PC-9 (cell line): ENCODE data around the gene PTPN1.

Source experiments
- EZH2 ChIP-seq: fragments of 200-600 bp; sonication (generic); IDR thresholded peaks from 2 replicates; pipeline ENCODE4 v1.8.0; 2017; ENCODE audit warnings: antibody characterized with exemption, low read depth
- TF ChIP-seq, protein P1 (sequence below): fragments of 200-600 bp; sonication (generic); conservative IDR thresholded peaks from 2 replicates; pipeline ENCODE4 v1.6.1; 2017; ENCODE audit warnings: mixed run types, antibody characterized with exemption, mild to moderate bottlenecking, moderate library complexity

DNA sequence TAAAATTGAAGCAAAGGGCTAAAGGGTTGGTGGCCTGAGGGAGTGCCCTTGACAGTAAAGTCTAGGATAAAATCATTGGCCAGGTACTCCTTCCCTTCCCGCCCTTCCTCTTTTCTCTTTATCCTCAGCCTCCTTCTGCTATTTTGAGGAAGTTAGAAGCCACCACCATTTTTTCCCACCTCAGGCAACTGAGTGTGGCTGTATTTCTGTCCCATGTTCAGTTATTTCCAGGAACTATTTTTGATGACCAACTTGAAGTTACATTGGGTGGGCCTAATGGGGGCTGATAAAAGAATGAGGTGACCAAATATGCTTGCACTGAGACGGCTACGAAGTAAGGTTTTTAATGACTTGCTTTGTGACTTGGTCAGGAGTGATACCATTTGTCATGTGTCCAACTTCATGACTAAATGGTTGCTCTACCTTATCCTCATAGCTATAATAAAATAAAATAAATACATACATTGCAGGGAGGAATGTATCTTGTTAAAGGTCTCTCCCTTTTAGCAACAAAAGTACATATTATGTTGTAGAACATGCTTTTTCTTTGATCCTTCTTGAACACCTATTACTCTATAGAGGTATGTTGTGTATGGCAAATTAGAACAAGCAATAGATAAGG lies 12.0 kb downstream of the PTPN1 start:
- TF ChIP-seq, protein P1, sequence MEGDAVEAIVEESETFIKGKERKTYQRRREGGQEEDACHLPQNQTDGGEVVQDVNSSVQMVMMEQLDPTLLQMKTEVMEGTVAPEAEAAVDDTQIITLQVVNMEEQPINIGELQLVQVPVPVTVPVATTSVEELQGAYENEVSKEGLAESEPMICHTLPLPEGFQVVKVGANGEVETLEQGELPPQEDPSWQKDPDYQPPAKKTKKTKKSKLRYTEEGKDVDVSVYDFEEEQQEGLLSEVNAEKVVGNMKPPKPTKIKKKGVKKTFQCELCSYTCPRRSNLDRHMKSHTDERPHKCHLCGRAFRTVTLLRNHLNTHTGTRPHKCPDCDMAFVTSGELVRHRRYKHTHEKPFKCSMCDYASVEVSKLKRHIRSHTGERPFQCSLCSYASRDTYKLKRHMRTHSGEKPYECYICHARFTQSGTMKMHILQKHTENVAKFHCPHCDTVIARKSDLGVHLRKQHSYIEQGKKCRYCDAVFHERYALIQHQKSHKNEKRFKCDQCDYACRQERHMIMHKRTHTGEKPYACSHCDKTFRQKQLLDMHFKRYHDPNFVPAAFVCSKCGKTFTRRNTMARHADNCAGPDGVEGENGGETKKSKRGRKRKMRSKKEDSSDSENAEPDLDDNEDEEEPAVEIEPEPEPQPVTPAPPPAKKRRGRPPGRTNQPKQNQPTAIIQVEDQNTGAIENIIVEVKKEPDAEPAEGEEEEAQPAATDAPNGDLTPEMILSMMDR, result no peak
- no peak for TF ChIP-seq EZH2
